KBM-7 (cell line): Measurements from ENCODE around the gene DDAH2.

Experiments used
- DNase-seq: peaks from one replicate; pipeline ENCODE4 v3.0.0-alpha.2; 2015
- in situ Hi-C: fragments of 300-500 bp; cut with MboI; formaldehyde crosslinking; loops from 2 replicates; pipeline ENCODE4 v1.14.3; 2020; ENCODE audit warnings: low sequenced_read_pairs, low pct_unique_long_range_greater_than_20kb, mixed read lengths

The DDAH2 gene

DNA sequence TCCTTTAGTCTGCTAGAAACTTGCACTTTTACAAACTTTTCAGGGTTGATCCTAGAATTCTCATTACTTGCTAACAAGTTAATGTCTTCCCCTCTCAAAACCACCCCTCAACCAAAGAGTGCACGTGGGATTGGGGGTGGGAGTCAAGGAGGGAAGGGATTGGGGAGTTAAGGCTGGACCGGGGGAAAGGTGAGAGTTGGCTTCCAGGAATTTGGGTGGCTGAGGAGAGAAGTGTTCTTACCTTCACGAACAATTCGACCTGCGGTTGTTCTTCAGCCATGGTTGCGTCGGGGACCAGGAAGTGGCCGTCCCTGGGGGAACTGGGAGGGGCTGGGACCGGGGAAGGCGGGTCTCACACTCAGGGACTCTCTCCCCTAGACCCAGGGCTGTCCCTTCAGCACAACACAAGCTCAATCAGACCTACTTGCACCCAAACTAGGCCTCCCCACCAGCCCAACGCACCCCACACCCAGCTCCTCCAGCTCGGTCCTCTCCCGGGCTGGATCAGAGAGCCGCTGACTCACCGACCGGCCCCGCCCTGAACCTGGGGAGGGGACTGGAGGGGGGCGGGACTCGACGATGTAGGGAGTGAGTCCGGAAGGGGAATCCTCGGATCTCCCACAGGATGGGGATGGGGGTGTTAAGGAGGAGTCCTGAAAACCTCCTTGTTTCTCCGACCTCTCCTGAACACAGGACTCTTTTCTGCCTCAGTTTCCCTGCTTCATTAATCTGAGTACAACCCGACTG is 7.1 kb upstream of the DDAH2 start, which contains the start of gene CLIC1:
CLIC1 (minus strand) TSS at position 510 of the 747 bp plus-strand sequence; CDS start at position 280, 230 bp downstream.
- DNase-seq, result peak; percentile 81
- in situ Hi-C loops, result no loop called here

DNA sequence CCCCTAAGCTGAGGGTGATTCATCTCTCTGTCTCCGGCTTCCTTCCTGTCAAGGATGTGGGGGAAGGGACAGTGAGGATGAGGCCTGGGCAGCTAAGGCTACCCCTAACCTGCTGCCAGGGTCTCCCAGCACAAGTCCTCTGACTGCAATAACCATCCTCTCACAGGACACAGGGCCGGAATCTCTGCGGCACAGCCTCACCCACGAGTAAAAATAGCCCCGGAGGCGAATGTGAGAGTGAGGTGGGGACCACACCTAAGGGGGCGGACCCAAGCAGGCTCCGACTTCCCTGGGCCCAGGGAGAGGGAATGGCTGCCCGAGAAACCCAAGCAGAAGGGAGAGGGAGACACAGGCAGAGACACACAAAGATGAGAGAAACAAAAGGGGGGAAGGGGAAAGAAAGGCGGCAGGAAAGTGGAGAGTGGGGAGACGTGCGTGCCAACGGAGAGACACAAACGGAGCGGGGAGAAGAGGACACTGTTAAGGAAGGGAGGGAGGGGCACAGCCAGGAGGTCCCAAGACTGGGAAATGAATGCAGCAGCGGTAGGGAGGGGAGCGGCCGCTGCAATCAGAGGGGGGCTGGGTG is 5.8 kb upstream of the DDAH2 start:
- in situ Hi-C loops, result no loop called here
- DNase-seq, result peak; percentile 85

DNA sequence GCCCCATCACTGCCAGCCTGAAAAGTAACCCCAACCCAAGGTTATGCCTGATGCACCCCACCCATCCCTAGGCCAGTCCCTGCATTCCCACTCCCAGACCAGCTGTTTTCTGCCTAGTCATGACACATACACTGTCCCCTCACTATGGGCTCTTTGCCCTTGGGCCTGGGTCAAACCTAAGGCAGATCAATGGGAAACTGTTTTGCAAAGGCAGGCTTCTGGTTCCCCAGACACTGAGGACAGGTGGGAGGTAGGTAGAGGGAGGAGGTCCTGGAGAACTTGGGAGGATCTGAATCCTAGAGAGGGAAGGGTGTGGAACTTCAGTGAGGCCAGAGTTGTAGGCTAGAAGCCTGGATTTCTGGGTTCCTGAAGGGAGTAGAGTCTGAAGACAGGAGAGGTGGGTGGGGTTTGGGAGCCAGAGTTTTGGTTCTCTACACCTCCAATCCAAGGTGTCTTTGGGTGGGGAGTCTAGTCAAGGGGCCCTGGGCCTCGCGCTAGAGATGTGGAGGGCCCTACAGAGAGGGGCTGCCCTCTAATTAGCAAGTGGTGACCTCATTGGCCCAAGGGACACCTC is 5.2 kb upstream of the DDAH2 start:
- in situ Hi-C loops, result no loop called here
- no peak for DNase-seq

DNA sequence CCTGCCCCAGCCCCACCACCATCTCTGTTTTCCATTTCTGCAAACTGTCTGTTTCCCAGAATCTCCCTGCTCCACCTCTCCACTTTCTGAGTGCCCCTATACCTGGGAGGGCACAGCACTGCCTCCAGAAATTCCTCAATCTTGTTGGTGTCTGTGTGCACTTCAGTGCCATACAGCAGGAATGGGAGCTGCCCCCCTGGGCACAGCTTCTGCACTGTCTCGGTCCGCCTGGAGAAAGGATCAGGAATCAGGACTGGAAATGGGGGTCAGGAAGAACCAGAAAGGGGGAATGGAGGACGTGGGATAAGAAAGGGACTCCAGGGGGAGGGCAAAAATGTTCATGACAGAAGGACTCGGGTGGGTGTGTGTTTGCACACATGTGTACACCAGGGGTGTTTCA is 4.6 kb upstream of the DDAH2 start:
- DNase-seq, result no peak
- in situ Hi-C loops, result no loop called here

DNA sequence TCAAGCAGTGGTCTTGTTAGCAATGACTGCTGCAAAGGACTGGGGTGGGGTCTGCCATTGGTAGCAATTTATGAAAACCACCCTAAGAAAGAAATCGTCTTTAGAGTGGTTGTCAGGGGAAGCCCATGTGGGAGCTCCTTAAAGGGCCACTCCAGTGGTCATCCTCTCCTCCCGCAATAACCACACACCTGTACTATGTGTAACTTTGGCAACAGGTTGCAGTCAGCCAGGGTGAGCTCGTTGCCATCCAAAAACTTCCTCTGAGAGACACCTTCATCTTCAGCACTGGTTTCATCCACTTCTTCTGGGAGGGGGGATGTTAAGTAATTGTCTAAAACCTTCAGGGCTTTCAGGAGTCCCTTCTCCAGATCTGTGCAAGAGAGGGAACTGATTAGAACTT is 2.9 kb upstream of the DDAH2 start:
- in situ Hi-C loops, result no loop called here

GRCh38 chr6:31730631-31731086 is 1.6 kb upstream of the DDAH2 start:
- DNase-seq, result no peak
- in situ Hi-C loops, result no loop called here

More for the DNA sequence above, 2.9 kb upstream of the DDAH2 start:
- DNase-seq, result no peak

- DNase-seq, result peak; percentile 93
- in situ Hi-C loops, result no loop called here
Measured at GRCh38 chr6:31729979-31730630, 1.0 kb upstream of the DDAH2 start.

GRCh38 chr6:31729515-31729978 is 448 bp upstream of the DDAH2 start:
- DNase-seq, result peak; percentile 92

DNA sequence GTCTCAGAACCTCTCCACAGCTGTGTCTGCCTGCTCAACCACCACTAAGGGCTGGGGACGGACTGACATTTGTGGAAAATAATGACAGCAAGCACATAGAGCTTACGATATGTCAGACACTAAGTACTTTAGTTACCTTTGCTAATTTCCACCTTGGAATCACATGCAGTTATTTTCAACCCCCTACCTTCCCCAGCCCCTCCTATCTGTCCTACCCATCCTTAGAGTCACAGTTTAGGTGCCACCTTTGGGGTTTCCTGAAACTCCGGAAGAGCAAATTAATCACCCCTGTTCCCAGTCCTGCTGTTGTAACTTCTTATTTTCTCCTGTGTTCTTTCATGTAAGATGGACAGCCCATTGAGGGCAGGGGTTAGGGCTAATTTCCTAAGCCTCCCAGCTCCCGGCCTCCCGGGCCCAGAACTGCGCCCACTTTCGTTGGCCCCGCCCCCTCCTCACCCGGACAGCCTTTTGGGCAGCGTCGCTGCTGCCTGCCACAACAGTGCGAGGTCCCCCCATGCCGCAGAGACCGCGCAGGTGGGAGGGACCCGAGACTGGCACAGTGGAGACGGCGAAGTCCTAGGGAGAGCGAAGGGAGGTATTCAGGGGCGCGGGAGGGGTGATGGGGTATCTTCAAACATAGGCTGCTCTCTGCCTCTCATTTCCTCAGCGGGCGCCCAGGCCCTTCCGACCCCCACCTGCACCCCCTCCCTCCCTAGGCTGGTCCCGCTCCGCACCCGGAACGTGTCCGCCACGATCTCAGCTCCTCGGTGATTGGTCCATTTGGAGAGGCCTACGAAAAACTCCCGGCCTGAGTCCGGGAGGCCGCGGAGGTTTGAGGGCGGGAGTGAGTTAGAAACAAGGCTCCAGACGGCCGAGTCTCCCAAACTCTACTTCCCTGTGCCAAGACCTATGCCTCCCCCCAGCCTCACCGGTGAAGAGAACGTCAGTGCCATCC is 1.1 kb downstream of the DDAH2 start:
- in situ Hi-C loops, result no loop called here
- DNase-seq, result peak; percentile 91

More at GRCh38 chr6:31729515-31729978, 448 bp upstream of the DDAH2 start:
- in situ Hi-C loops, result no loop called here

- peak; percentile 27 for DNase-seq
- in situ Hi-C loops, result no loop called here
Measured at GRCh38 chr6:31727034-31727716, 1.9 kb downstream of the DDAH2 start.

- DNase-seq, result peak; percentile 86
- in situ Hi-C loops, result no loop called here
Measured at GRCh38 chr6:31725502-31726350, 3.4 kb downstream of the DDAH2 start.

GRCh38 chr6:31723980-31724691 is 5.0 kb downstream of the DDAH2 start:
- in situ Hi-C loops, result no loop called here

DNA sequence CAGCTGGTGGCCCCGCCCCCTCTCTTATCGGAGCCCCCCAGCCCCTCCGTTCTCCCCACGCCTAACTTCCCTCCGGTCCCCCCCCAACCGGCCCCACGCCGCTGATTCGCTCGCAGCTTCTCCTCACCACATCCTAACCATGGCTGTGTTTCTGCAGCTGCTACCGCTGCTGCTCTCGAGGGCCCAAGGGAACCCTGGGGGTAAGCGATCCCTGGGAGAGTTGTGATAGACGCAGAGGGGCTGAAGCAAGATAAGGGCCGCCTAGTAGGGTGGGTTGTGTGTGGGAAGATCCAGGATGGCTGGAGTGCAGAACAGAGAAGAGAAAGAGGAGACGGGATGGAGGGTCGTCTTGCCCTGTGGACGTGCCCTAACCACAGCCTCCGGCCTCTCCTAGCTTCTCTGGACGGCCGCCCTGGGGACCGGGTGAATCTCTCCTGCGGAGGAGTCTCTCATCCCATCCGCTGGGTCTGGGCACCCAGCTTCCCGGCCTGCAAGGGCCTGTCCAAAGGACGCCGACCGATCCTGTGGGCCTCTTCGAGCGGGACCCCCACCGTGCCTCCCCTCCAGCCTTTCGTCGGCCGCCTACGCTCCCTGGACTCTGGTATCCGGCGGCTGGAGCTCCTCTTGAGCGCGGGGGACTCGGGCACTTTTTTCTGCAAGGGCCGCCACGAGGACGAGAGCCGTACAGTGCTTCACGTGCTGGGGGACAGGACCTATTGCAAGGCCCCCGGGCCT is 5.7 kb downstream of the DDAH2 start, which contains the start of gene MPIG6B:
MPIG6B (plus strand) TSS at position 129 of the 735 bp plus-strand sequence; CDS start at position 140, 11 bp downstream.
- in situ Hi-C loops, result no loop called here
- no peak for DNase-seq

More at GRCh38 chr6:31723980-31724691, 5.0 kb downstream of the DDAH2 start:
- no peak for DNase-seq

GRCh38 chr6:31722173-31722572 is 6.9 kb downstream of the DDAH2 start:
- no peak for DNase-seq
- in situ Hi-C loops, result no loop called here

DNA sequence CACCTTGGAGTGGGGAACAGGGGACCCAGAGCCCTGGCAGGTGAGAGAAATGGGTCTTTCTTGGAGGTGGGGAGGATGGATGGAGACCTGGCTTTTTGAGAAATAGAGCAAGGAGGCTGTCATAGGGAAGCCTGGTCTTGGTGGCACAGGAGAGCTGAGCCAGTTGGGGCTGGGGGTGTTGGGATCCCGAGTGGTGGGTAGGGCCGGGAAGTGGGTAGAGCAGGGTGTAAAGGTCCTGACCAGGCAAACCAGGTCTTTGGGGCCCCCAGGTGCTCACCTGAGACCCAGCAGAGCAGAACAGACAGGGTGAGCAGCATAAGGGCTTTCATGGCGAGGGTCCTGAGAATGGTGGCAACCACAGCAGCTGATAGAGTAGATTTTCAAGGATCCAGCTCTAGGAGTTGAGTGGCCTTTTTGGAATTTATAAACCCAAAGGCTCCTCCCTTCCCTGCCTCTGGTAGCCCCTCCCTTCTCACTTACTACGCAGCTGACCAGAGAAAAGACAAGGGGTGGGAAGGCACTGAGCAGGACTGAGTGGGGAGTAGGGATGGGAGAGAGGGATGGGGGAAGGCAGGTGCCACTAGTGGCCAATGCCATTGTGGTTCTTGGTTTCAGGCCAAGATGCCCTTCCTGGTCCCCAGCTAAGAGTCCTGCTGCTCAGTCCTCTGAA is 7.6 kb downstream of the DDAH2 start, which contains the start of gene LY6G6C:
LY6G6C (minus strand) TSS at position 396 of the 670 bp plus-strand sequence; CDS start at position 329, 67 bp downstream.
- in situ Hi-C loops, result no loop called here
- DNase-seq, result no peak
